SK-N-SH (cell line): ENCODE data around the gene HINFP. TPM values are rescaled to one million over a fixed set of nuclear protein-coding genes. Genes with fewer than 3 reads are reported as not detected.

Experiments
- CTCF ChIA-PET: fragments of 300-600, 350-600 bp; formaldehyde crosslinking; extraction: SDS; loops from one replicate; lab custom pipeline; 2021; lab: Yijun Ruan, JAX
- POLR2A ChIA-PET: fragments of 350-600 bp; sonication (Branson Sonifier 250); formaldehyde crosslinking; extraction: SDS; loops from one replicate; lab custom pipeline; 2020; ENCODE audit warnings: antibody characterized with exemption, inconsistent platforms; lab: Yijun Ruan, JAX
- DNase-seq: peaks from one replicate; pipeline ENCODE4 v3.0.0; 2012
- H2AFZ ChIP-seq: fragments of 200-600 bp; sonication (generic); 2 replicates; pipeline ENCODE4 v1.8.1; 2016; ENCODE audit warnings: antibody characterized with exemption, mild to moderate bottlenecking, low read depth
- H3F3A ChIP-seq: fragments of 200-600 bp; sonication (generic); replicated peaks from 2 replicates; pipeline ENCODE3; 2016; ENCODE audit warnings: antibody characterized with exemption, mild to moderate bottlenecking; ENCODE audit not compliant: insufficient read depth
- H3K27ac ChIP-seq, 2 experiments: fragments of 200-500 bp in 1 of 2; fragments of 200-600 bp in 1 of 2; sonication (Bioruptor generic) in 1 of 2; sonication (generic), shearing (Covaris generic) in 1 of 2; 2 replicates each; pipeline versions ENCODE4 v1.5.1 to v1.6.1; 2014 to 2016; ENCODE audit warnings: low read depth in 2 of 2, inconsistent platforms in 1 of 2, low read length in 1 of 2, mild to moderate bottlenecking in 1 of 2, mixed read lengths in 1 of 2
- H3K27me3 ChIP-seq: fragments of 200-600 bp; sonication (generic), shearing (Covaris generic); 2 replicates; pipeline ENCODE4 v1.6.1; 2016; ENCODE audit warnings: mixed run types; ENCODE audit not compliant: insufficient read depth
- H3K36me3 ChIP-seq, 2 experiments: fragments of 200-500 bp in 1 of 2; fragments of 200-600 bp in 1 of 2; sonication (Bioruptor generic) in 1 of 2; sonication (generic) in 1 of 2; replicated peaks in 1 of 2; 2 replicates each; pipeline versions ENCODE3 to v1.5.1; 2014 to 2016; ENCODE audit warnings: low read length in 1 of 2, mild to moderate bottlenecking in 1 of 2; ENCODE audit not compliant: insufficient read depth in 2 of 2, control insufficient read depth in 1 of 2
- H3K4me1 ChIP-seq, 2 experiments: fragments of 200-500 bp in 1 of 2; fragments of 200-600 bp in 1 of 2; sonication (Bioruptor generic) in 1 of 2; sonication (generic), shearing (Covaris generic) in 1 of 2; 2 replicates each; pipeline versions ENCODE4 v1.5.1 to v1.6.1; 2014 to 2016; ENCODE audit warnings: low read depth in 1 of 2, low read length in 1 of 2, mixed run types in 1 of 2; ENCODE audit not compliant: insufficient read depth in 2 of 2, control insufficient read depth in 1 of 2
- H3K4me2 ChIP-seq: fragments of 200-600 bp; sonication (generic), shearing (Covaris generic); 2 replicates; pipeline ENCODE4 v1.6.1; 2017; ENCODE audit warnings: mixed run types
- H3K4me3 ChIP-seq, 2 experiments: fragments of 200-500 bp in 1 of 2; fragments of 200-600 bp in 1 of 2; sonication (Bioruptor generic) in 1 of 2; sonication (generic), shearing (Covaris generic) in 1 of 2; 2 replicates each; pipeline versions ENCODE4 v1.5.1 to v1.8.1; 2014 to 2016; ENCODE audit warnings: low read depth in 2 of 2, inconsistent platforms in 1 of 2, low read length in 1 of 2, mild to moderate bottlenecking in 1 of 2, mixed read lengths in 1 of 2, moderate library complexity in 1 of 2
- H3K79me2 ChIP-seq: fragments of 200-600 bp; sonication (generic); 2 replicates; pipeline ENCODE4 v1.8.1; 2017; ENCODE audit warnings: mild to moderate bottlenecking; ENCODE audit not compliant: insufficient read depth
- H3K9ac ChIP-seq: fragments of 200-600 bp; sonication (generic); 2 replicates; pipeline ENCODE4 v1.6.1; 2017; ENCODE audit warnings: mixed run types
- H3K9me2 ChIP-seq: fragments of 200-600 bp; sonication (generic); 2 replicates; pipeline ENCODE4 v1.6.1; 2017; ENCODE audit warnings: mixed run types
- H3K9me3 ChIP-seq: fragments of 200-600 bp; sonication (generic); 2 replicates; pipeline ENCODE4 v1.6.1; 2017; ENCODE audit warnings: mixed run types, mild to moderate bottlenecking, moderate library complexity
- H4K20me1 ChIP-seq: fragments of 200-600 bp; sonication (generic); 2 replicates; pipeline ENCODE4 v1.6.1; 2017; ENCODE audit warnings: mild to moderate bottlenecking, mixed run types; ENCODE audit not compliant: insufficient read depth
- CTCF ChIP-seq: fragments of 200-600 bp; sonication (generic); IDR thresholded peaks from 2 replicates; pipeline ENCODE4 v1.6.1; 2017; ENCODE audit warnings: antibody characterized with exemption, mild to moderate bottlenecking, moderate library complexity
- EP300 ChIP-seq, 2 experiments: IDR thresholded peaks; 2 replicates each; pipeline versions ENCODE4 v1.4.0 to v1.6.1; 2012; ENCODE audit warnings: borderline replicate concordance in 1 of 2, low read depth in 1 of 2, low read length in 1 of 2
- EZH2phosphoT487 ChIP-seq: fragments of 200-600 bp; sonication (generic); IDR thresholded peaks from 2 replicates; pipeline ENCODE4 v1.6.1; 2017; ENCODE audit warnings: low read depth, mixed run types, mild to moderate bottlenecking, antibody characterized with exemption, moderate library complexity, borderline replicate concordance
- FOXJ3 ChIP-seq: sonication (generic); formaldehyde crosslinking; IDR thresholded peaks from 2 replicates; pipeline ENCODE4 v1.5.1; 2020; ENCODE audit warnings: mild to moderate bottlenecking, missing genetic modification reagents
- JUND ChIP-seq: IDR thresholded peaks from 2 replicates; pipeline ENCODE4 v1.4.0; 2012
- MEF2A ChIP-seq: IDR thresholded peaks from 2 replicates; pipeline ENCODE4 v1.4.0; 2012; ENCODE audit warnings: low read depth, borderline replicate concordance
- MXI1 ChIP-seq: IDR thresholded peaks from 2 replicates; pipeline ENCODE4 v1.6.1; 2012; ENCODE audit warnings: mild to moderate bottlenecking, low read depth, low read length, improper control_type of control experiment
- PBX3 ChIP-seq: IDR thresholded peaks from 2 replicates; pipeline ENCODE4; 2012
- REST ChIP-seq: IDR thresholded peaks from 2 replicates; pipeline ENCODE4 v1.6.1; 2012; ENCODE audit warnings: mild to moderate bottlenecking, low read depth, low read length, moderate library complexity
- SMC3 ChIP-seq: IDR thresholded peaks from 2 replicates; pipeline ENCODE4 v1.6.1; 2012; ENCODE audit warnings: low read depth, low read length, improper control_type of control experiment
- TAF1 ChIP-seq: IDR thresholded peaks from 2 replicates; pipeline ENCODE4 v1.6.1; 2012; ENCODE audit warnings: low read depth, mild to moderate bottlenecking, low read length, moderate library complexity, borderline replicate concordance
- TEAD4 ChIP-seq: IDR thresholded peaks from 2 replicates; pipeline ENCODE4 v1.4.0; 2012; ENCODE audit warnings: mild to moderate bottlenecking, borderline replicate concordance; ENCODE audit not compliant: insufficient read depth
- USF1 ChIP-seq: IDR thresholded peaks from 2 replicates; pipeline ENCODE4 v1.4.0; 2012; ENCODE audit warnings: low read depth, borderline replicate concordance
- YY1 ChIP-seq: IDR thresholded peaks from 2 replicates; pipeline ENCODE4 v1.4.0; 2012; ENCODE audit warnings: low read depth, mild to moderate bottlenecking
- ZBTB33 ChIP-seq: IDR thresholded peaks from 2 replicates; pipeline ENCODE4 v1.4.0; 2012; ENCODE audit warnings: low read depth, borderline replicate concordance
- WGBS: methylation state at CpG from one replicate; pipeline ENCODE4 v1.1.6; 2017; ENCODE audit warnings: low lambda C conversion rate; 5-methylcytosine and 5-hydroxymethylcytosine counted together
- polyA plus RNA-seq, 3 experiments: library from polyadenylated mRNA; depleted of rRNA; stranded (reverse); fragments of >200 nt; gene quantifications; 2 replicates each; pipeline ENCODE4 v1.2.3, GENCODE V29; 2012

The HINFP gene
- polyA plus RNA-seq, 1 of the 3 experiments (the other 2 are of a cell fraction), result 21.8 TPM

GRCh38 chr11:119125821-119126220 is 4.4 kb downstream of the HINFP start:
- no peaks in the 10 kb centered on the region for H3K9me3 ChIP-seq
- TF ChIP-seq EZH2phosphoT487 (no peak), YY1 (no peak), CTCF (no peak), MEF2A (no peak), USF1 (no peak), TAF1 (no peak), TEAD4 (no peak), JUND (no peak), EP300 (IDR thresholded peaks at IDR 0.05; ENCODE audit: borderline replicate concordance in 1 of 2, low read depth in 1 of 2, low read length in 1 of 2) (no peak), SMC3 (no peak), REST (no peak), PBX3 (no peak), MXI1 (no peak), ZBTB33 (no peak), FOXJ3 (no peak)
- no peaks in the 10 kb centered on the region for H4K20me1 ChIP-seq
- no peak overlapping the region for H3K4me3 ChIP-seq
- ChIA-PET POLR2A (no interaction called here), CTCF (interaction anchor here (0.9 to 3.1 kb wide), 4 partner anchors 9 to 71 kb away, joined by 3 to 11 read pairs (median 6); no protein-coding TSS in a partner anchor)
- H3K79me2 ChIP-seq, result peaks cover 46% of the 10 kb centered on the region
- WGBS, result 95% methylated on average over 5 of the region's 6 CpGs
- peaks cover 7 to 9% of the 10 kb centered on the region in 2 experiments; a peak in 2 of 4 replicates for H3K4me1 ChIP-seq
- no peaks in the 10 kb centered on the region for H3F3A ChIP-seq
- no peak overlapping the region for H3K9ac ChIP-seq
- no peaks in the 10 kb centered on the region for H3K27me3 ChIP-seq
- peaks cover 17 to 24% of the 10 kb centered on the region in 2 experiments for H3K36me3 ChIP-seq
- H3K27ac ChIP-seq, result no peak overlapping the region
- no peak overlapping the region for H2AFZ ChIP-seq
- H3K9me2 ChIP-seq, result no peaks in the 10 kb centered on the region
- H3K4me2 ChIP-seq, result no peak overlapping the region
- no peak for DNase-seq
